Activated naive CD8-positive, alpha-beta T cell treated with anti-CD3 and anti-CD28 coated beads, Interleukin-2, amount 50 U/mL, for 16 hours (primary cell): ENCODE data around the gene CFAP74.

Source experiments
- DNase-seq: peaks from one replicate; pipeline ENCODE4 v3.0.0-alpha.2; 2020; ENCODE audit warnings: low read depth, low spot score

The CFAP74 gene

GRCh38 chr1:2021550-2021949 lies 18.0 kb upstream of the CFAP74 start:
- no peak for DNase-seq

- no peak for DNase-seq
These were observed 16.7 kb upstream of the CFAP74 start for GRCh38 chr1:2020310-2020655.

- no peak for DNase-seq
These were observed 16.2 kb upstream of the CFAP74 start for GRCh38 chr1:2019571-2020309.

GRCh38 chr1:2019172-2019543 lies 15.6 kb upstream of the CFAP74 start, which contains the start of gene GABRD:
Gene GABRD, plus strand, starts transcription at chr1:2019345. Its CDS starts 79 bp downstream, at chr1:2019424.
- no peak for DNase-seq

- DNase-seq: no peak
These were observed 14.9 kb upstream of the CFAP74 start for GRCh38 chr1:2018217-2019171.

- no peak for DNase-seq
These were observed 12.5 kb upstream of the CFAP74 start for GRCh38 chr1:2016123-2016522.

GRCh38 chr1:2014741-2015735 lies 11.5 kb upstream of the CFAP74 start:
- no peak for DNase-seq

GRCh38 chr1:2014181-2014580 lies 10.6 kb upstream of the CFAP74 start:
- DNase-seq: no peak

GRCh38 chr1:2009101-2010053 lies 5.8 kb upstream of the CFAP74 start:
- DNase-seq: no peak

GRCh38 chr1:2004856-2005255 lies 1.3 kb upstream of the CFAP74 start:
- DNase-seq: no peak

GRCh38 chr1:2001773-2002411 lies 1.7 kb downstream of the CFAP74 start:
- DNase-seq: no peak

- no peak for DNase-seq
These were observed 2.7 kb downstream of the CFAP74 start for GRCh38 chr1:2000850-2001249.

GRCh38 chr1:2000432-2000831 lies 3.2 kb downstream of the CFAP74 start:
- no peak for DNase-seq

GRCh38 chr1:1997576-1997975 lies 6.0 kb downstream of the CFAP74 start:
- DNase-seq: no peak

- DNase-seq: no peak
These were observed 7.4 kb downstream of the CFAP74 start for GRCh38 chr1:1996207-1996651.

- no peak for DNase-seq
These were observed 9.1 kb downstream of the CFAP74 start for GRCh38 chr1:1994536-1994935.

GRCh38 chr1:1990222-1990621 lies 13.4 kb downstream of the CFAP74 start:
- DNase-seq: no peak

GRCh38 chr1:1989789-1990188 lies 13.8 kb downstream of the CFAP74 start:
- no peak for DNase-seq

GRCh38 chr1:1989102-1989542 lies 14.5 kb downstream of the CFAP74 start:
- DNase-seq: no peak
